CD4-positive, alpha-beta T cell treated with Interleukin-15 for 4 hours (primary cell): ENCODE results near the gene ALG6.

ENCODE experiments used
- DNase-seq: peaks from one replicate; pipeline ENCODE4 v3.0.0-alpha.2; 2020; ENCODE audit warnings: low spot score

ALG6 gene

DNA sequence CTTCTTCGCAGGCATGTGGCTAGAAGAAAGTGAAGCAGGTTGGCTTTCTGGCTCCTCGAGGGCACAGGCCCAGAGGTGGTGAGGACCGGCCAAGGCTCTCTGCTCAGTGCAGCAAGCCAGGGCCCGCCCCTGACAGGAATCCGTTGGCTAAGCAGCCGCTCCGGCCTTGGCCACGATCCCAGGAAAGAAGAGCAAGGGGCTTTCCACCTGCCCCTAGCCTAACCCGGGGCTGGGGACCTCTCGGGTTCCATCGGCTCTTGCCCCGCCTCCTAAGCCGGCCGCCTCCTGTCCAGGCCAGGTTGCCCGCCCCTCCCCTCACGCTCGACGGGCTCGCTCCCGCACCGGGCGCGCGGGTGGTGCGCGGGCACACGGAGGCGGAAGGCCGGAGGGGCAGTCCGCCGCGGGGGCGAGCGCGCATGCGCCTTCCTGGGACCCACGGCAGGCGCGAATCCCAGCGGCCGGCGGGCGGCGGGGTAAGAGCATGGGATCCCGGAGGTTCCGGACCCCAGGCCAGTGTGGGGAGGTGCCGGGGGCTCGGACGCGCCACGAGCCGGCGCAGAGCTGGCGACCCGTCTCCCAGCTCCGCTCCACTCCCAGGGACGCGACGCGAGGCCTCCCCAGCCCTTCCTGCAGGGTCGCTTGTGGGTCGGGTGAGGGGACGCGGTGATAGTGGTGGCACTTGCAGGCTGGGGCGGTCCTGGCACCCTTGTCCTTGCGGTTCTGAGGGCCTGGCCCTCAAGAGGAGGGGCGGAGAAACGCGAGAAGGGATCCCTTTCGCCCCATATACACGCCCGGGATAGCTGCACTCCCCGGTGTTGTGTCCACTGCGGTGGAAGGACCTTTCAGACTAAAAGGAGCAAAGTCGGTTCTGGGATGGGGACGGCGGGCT is at the start of gene ALG6:
Gene ALG6 (plus strand): TSS at position 413 of the 889 bp plus-strand sequence. CDS start 3,351 bp downstream, outside the sequence.
- DNase-seq = peak; percentile 91

DNA sequence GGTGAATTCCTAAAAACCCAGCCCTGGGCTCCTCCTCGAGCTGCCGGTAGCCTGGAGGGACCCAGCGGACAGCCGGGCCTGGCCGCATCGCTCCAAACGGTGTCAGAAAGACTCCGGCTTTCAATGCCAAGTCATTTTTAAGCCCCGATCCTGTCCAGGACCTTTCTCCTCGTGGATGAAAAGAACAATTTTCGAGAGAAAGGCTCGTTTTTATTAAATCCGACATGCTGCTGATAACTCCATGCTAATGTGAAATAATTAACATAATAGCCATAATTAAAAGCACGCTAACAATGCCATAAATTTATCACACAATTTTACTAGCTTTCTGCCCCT is 49.6 kb upstream of the ALG6 start:
- DNase-seq = no peak

DNA sequence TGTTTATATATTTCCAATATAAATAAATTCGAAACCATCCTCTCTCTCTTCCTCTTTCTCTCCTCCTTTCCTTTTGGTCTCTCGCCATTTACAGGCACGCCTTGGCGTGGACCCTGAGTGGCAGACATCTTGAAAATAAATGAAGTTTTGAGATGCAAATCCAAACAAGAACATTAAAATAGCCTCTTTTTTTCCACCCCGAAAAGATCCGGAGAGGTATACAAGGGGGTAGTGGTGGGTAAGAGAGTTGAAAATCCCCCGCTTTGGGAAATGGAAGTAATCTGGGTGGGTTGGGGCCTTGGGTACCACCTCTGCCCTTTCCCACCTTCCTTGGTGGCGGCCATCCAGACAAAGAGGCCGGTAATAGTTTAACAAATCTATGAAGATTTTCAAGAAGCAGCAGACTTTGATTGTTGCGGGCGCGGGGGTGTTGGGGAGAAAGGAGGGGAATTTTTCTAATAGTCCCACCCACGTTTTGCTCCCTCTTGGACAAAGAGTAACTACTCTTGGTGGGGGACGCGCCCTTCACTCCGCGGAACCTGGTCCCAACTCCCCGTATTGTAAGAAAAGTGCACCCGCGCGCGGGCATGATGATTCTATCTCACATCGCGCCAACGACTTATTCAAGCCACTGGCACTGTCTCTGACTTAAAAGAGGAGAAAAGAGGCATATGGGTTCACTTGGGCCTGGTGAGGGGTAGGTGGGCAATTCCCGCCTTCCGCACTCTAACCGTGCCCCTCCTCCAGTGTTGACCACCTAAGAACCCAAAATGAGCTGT is 49.0 kb upstream of the ALG6 start:
- DNase-seq = no peak

DNA sequence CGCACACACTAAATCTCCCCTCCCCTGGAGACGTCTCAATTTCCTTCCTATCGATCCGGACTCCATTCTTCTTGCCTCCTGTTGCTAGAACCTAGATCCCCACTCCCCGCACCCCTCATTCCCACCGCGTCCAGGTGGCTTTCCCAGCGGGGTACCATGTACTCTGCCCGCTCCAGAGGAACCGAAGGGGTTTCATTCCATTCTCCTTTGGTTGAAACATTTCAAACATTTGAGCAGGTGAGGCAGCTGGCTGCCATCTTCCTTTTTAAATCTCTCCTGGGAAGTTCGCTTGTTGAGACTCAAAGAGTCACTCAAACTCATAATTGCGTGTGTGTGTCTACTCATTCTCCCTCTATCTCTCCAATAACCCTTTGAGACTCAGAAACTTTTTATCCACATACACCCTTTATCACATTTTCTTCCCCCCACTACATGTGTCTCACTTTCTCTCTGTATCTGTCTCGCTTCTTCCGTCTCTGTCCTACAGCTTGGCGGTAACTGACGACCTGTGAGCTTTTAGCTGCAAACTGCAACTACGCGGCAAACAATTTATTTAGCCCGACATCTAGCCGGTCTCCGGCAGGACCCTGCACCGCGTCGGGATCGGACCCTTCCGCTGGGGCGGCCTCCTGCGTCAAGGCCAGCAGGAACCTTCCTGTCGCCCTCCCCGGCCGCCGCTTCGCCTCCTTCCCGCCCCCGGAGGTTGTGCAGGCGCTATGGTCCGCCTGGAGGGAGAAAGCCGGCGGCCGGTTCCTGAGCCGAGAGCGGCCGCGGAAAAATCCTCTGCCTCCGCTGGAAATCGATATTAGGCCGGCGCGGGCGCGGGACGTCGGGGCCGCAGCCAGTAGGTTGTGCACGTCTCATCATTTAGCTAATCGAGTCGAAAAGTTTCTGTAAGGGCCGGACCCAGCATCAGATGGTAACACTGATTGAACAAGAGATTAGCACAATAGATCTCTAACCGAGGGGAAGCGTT is 48.1 kb upstream of the ALG6 start:
- DNase-seq = no peak

DNA sequence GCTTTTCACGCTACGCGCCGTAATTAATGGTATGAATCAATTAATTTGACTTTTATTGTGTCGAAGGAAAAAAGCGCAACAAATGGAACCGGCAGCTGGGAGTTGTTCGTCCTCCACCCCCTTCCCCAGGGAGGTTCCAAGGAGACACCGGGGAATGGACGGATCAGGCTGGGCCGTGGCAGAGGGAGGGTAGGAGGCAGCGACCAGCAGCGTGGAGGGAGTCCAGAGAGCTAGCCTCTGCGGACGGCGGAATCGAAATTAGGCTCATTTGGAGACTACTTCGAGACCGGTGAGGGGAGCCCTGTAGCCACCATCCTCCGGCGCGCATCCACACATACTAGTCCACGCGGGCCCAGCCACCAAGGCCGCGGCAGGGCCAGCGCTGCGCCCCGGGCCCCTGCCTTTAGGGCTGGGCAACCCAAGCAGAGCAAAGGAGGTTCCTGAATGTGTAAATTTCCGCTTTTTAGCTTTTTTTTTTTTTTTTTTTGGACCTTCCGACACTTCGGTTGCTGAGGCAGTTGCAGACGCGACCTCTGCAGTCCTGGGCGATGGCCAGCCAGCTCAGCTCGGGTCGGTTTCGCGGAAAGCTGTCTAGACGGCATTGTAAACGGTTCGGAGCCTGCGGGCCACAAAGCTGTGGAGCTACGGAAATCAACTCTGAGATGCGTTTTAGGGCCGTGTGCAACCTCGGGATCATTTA is 47.3 kb upstream of the ALG6 start:
- DNase-seq = no peak

DNA sequence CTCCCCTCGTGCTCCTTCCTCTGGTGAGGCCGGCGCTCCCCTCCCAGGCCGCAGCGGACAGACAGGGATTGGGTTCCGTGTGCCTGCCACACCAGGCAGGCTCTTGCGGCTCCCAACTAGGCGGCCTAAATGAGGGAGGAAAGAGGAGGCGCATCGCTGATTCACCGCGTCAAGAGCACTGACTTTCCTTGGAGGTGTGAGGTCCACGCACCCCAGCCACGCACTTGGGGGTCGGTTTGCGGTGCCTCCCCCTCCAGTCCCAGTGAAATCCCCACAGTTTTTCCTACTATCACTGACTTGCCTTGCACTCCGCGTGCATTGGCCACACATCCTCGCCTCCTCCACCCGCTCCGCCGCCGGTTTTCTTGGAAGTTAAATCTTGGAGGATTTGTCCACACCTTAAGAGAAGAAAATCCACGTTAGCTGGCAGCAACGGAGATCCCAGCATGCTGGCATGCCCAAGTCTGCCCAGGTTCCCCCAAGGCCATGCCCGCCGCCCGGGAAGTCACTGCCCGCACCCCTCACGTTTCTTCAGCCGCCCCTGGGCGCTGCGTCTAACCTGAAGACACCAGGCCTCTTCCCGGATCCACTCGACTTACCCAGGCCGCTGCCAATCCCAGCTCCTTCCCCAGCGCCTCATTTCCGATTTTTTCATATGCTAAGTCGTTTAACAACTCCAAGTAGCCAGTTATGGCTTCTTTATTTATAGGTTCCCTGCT is 46.2 kb upstream of the ALG6 start:
- no peak for DNase-seq

DNA sequence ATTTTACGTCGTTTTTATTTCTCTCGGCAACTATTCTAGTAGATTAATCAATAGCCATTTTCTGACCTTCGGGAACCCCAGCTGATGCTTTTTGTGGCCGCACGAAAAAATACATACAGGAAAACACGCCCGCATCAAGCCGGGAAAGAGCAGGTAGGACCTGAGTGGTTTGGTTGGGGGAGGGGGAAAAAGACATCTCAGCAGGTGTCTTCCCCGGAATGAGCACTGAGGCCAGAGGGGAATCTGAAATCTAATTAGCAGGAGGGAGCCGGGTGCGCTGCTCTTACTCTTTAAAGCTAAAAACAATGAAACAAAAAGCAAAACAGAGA is 45.7 kb upstream of the ALG6 start:
- DNase-seq = no peak

DNA sequence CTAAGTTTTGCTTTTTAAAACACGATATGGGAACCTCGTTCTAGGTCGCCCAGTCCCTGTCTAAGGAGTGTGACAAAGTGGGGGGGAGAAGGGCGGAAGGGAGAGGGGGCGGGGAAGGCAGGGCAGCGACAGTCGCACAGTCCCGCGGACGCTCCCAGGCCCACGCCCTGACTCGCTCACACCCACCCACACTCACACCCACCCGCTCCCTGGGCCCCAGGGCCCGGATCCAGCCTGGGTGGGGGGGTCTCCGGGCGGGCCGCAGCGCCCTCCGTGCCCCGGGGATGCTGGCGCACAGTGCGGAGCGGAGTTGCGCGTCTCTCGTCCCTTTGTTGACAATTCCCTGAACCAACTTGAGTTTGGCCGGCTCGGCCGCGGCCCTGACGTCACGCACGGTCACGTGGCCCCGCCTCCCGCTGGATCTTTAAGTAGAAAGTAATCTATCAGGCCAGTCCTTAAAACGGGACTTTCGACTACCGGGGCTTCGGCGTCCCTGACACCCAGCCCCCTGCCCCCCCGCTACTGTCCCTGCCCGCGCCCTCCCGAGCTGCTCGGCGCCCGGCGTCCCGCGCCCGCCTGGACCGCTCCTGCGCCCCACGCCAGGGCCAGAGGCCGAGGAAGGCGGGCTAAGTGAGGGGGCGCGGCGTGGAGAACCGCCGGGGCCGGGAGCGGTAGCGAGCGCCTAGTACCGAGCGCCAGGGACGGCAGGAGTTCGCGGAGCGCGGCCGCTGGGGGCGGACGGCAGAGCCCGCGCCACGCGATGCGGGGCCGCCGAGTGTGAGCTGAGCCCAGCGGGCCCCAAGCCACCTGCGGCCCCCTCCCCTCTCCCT is 45.1 kb upstream of the ALG6 start, which contains the start of gene FOXD3:
Gene FOXD3 (plus strand): TSS at position 454 of the 830 bp plus-strand sequence. CDS start 492 bp downstream, outside the sequence.
- no peak for DNase-seq

DNA sequence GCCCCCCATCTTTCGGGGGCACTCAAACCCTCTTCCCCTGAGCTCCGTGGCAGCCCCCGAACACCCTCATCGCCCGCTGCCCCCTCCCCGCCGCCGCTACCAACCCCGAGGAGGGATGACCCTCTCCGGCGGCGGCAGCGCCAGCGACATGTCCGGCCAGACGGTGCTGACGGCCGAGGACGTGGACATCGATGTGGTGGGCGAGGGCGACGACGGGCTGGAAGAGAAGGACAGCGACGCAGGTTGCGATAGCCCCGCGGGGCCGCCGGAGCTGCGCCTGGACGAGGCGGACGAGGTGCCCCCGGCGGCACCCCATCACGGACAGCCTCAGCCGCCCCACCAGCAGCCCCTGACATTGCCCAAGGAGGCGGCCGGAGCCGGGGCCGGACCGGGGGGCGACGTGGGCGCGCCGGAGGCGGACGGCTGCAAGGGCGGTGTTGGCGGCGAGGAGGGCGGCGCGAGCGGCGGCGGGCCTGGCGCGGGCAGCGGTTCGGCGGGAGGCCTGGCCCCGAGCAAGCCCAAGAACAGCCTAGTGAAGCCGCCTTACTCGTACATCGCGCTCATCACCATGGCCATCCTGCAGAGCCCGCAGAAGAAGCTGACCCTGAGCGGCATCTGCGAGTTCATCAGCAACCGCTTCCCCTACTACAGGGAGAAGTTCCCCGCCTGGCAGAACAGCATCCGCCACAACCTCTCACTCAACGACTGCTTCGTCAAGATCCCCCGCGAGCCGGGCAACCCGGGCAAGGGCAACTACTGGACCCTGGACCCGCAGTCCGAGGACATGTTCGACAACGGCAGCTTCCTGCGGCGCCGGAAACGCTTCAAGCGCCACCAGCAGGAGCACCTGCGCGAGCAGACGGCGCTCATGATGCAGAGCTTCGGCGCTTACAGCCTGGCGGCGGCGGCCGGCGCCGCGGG is 44.2 kb upstream of the ALG6 start:
- DNase-seq = peak; percentile 28

DNA sequence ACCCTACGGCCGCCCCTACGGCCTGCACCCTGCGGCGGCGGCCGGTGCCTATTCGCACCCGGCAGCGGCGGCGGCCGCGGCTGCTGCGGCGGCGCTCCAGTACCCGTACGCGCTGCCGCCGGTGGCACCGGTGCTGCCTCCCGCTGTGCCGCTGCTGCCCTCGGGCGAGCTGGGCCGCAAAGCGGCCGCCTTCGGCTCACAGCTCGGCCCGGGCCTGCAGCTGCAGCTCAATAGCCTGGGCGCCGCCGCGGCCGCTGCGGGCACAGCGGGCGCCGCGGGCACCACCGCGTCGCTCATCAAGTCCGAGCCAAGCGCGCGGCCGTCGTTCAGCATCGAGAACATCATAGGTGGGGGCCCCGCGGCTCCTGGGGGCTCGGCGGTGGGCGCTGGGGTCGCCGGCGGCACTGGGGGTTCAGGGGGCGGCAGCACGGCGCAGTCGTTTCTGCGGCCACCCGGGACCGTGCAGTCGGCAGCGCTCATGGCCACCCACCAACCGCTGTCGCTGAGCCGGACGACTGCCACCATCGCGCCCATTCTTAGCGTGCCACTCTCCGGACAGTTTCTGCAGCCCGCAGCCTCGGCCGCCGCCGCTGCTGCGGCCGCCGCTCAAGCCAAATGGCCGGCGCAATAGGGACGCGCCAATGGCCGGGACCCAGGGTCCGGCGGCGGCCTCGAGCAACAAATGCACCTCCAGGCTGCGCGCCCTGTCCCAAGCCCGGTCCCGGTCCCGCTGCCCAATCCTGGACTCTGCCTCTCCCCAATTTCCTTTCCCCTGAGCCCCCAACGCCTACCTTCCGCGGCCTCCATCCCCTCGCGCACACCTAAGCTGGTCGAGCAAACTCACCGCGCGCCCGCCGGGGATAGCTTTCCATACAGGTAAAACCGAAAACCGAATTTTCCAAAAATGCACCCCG is 43.3 kb upstream of the ALG6 start:
- DNase-seq = no peak

DNA sequence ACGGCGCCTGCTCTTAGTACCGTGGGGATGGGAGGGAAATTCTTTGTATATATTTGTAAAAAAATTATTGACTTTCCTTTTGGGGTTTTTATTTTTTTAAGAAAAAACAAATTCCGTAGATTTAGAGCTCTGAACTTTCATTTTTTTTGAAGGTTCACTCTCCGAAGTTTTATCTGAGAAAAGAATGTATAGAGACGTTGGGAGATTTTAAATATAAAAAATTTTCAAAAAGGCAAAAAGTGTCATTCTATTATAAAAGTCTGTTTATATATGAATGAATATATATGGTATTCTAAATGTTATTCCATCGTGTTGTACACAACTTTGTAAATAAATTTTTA is 42.7 kb upstream of the ALG6 start:
- no peak for DNase-seq

DNA sequence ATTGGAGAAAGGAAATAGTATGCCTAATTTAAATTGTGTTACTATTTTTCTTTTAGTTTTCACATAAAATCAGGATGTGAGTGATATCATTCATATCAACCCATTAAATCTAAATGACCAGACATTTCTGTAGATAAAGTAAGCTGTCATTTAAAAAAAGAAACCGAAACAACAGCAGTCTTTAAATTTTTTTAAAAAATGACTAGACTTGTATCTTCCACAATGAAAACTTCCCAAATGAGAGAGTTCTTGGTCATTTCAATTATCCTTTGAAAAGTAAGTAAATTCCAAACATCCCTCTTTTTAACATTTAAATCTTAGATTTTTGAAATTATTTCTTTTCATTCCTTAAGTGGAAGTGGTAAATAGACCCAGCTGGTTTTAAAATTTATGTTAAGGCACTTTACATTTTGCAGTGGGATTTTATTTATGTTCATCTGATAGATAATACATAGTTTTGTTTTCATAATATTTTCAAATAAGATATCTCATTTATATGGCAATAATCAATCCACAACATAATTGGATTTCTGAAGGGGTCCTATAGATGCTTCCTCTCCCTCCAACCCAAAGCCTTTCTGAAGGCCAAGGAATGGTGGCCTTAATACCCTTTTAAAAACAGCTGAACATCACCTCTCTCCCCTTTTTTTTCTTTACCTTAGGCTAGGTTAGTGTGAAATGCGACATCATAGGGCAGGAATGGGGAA is 42.0 kb upstream of the ALG6 start:
- no peak for DNase-seq

DNA sequence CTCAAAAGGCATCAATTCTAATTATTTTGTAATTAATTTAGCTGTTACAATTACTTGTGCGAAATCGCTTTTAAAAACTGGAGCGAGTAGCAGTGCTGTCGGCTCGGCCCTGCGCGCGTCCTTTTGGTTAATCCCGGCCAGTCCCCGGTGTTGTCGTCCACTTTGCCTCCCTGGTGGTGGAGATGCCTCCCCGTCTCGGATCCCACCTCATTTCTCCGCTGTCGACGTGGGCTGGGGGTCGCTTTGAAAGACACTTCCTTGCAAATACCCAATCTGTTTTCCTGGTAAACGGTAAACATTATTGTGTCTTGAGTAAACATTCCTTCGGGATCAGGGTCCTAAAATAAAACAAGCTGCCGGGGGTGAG is 41.3 kb upstream of the ALG6 start:
- no peak for DNase-seq

DNA sequence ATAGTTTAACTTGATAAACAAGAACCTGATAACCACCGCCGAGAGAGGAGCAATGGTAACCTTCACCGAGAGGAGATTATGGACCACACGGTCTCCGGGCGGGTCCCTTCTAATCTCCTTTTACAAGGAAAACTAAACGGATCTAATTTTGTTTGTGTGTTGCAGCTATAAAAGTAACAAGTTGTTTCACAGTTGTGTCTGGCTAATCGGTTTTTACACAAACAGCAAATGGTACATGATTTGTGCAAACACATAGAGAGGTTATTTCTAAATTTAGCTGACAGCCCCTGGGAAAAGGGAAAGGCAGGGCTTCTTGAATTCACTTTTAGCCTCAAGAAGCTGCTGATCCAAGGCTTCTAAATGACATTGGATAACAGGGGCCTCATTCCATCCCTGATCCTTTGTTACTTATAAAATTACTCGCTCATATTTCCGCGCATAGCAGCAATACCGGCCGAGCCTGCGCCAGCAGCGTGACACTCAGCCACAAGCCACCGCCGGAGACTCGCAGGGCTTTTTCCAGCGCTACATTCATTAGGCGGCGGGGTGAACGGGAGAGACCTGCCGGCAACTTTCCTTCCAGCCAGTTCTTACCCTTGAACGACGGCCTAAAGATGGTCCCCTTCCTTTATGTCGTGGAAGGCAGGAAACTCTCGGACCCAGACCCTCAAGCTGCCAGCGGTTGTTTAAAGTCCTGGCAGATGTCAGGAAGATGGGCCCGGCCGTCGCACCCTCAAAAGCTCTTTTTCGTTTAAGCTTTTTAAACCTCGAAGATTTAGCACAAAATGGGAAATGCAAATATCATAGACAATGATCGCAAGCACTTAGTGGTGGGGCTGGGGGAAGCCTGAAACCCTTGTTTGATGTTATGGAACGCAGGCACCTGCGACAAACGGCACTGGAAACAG is 40.7 kb upstream of the ALG6 start:
- no peak for DNase-seq

DNA sequence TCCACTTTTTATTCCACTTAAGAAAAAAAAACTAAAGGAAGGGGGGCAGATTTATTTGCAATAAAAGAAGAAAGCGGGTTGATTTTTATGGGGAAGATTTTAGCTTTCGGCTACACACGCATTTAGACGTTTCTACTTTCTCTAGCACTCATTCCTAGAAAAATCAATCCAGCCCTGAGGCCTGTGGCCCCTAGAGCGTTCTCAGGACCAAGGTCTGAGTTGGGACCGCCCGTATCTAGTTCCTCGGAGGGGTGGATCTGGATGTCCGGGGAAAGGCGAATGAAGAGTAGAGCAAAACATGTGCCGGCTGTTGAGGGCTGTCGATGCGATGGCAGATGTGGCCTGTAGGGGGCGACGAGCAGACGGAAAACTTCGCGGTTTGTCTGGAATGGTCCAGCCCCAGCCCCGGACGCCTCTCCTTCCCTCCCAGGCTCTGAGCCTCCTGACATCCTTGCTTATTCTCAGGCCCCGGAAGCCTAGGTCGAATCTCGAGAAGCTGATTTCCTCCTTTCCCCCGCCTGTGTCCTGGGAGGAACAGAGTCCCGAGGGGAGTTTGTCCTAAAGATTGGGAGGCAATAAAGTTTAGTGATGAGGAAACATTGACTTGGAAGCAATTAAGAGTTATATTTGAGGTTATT is 39.9 kb upstream of the ALG6 start:
- DNase-seq = peak; percentile 40

DNA sequence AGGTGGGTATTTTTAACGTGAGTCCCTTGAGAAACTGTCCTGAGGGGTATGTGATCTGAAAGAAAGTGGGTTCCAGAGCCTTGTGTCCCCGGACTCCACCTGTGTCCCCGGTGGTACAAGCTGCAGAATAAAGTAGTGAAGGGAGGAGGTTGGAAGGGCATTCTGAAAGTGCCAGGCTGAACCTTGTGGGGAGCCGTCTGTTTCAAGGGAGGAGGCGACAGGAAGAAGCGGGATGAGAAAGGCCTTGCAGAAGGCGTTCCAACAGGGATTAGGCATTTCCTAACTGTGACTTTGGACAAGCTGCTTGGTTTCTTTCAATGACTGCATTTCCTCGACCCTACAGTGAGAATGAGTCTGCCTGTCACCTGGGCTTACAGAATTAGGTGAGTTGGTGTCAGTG is 39.3 kb upstream of the ALG6 start:
- DNase-seq = no peak
